Tongue (tissue), 2 donors: ENCODE results near the gene FAM186B. TPM values are rescaled to one million over a fixed set of nuclear protein-coding genes. Genes with fewer than 3 reads are reported as not detected.
A peak's percentile ranks its signal among the peaks of the same experiment; 100 is the strongest.
"Not testable (repeated sequence)": the region's sequence is repeated elsewhere in the genome, so short reads cannot be mapped to it uniquely, and the experiment has no call there.

ENCODE experiments used
- DNase-seq: peaks from one replicate; pipeline ENCODE4 v3.0.0-alpha.2; 2015
- total RNA-seq: library from RNA; depleted of rRNA; stranded (reverse); fragments of >200 nt; gene quantifications from one replicate; pipeline ENCODE4 v1.2.3, GENCODE V29; 2014

The FAM186B gene
- 0.82 TPM for total RNA-seq

- not testable (repeated sequence) for DNase-seq
Observed at GRCh38 chr12:49605539-49605938, at the start of gene FAM186B. Gene FAM186B (minus strand): TSS chr12:49605639. CDS start chr12:49605477, 162 bp downstream.

GRCh38 chr12:49654715-49655114, 49.3 kb upstream of the FAM186B start:
- DNase-seq = no peak

DNA sequence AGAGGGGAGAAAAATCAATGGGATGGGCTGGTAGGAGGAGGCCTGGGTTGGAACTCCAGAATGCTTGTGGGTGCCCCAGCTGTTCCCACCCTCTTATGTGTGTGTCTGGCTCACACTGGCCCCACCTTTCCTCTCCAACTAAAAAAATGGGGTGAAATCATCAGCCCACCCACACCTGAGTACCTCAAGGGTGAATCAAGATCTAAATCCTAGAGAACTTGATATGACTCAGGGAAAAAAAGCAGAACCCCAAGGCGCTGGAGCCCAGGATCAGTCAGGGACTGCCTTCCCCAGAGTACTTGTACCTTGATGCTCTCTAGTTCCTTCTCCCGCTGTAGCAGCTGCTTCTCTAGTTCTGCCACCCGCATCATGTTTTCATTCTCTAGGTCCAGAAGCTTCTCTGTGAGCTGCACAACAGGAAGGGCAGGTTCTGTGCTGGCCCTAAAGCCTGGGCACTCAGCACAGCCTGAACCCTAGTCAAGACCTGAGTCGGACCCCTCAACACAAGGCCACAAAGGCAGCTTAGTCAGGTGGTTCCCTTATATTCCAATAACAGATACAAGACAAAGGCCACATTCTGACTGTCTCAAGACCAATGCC, 47.6 kb upstream of the FAM186B start:
- no peak for DNase-seq

GRCh38 chr12:49651855-49652254, 46.4 kb upstream of the FAM186B start:
- no peak for DNase-seq

- DNase-seq = no peak
Observed at GRCh38 chr12:49649892-49650291, 44.5 kb upstream of the FAM186B start.

GRCh38 chr12:49649445-49649844, 44.0 kb upstream of the FAM186B start:
- DNase-seq = no peak

DNA sequence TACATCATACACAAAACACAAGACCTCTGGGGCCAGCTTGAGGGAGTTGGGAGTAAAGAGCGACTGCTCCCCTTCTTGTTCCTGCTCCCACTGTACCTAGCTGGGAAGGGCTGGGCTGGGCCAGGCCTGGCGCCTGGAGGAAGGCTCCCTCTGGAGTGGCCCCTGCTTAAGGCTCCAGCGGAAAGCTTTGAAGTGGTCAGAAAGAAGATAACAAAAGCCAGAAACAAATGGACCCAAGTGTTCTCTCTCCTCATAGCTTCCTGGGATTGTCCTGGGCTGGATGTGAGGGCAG, 43.2 kb upstream of the FAM186B start:
- DNase-seq = no peak

DNA sequence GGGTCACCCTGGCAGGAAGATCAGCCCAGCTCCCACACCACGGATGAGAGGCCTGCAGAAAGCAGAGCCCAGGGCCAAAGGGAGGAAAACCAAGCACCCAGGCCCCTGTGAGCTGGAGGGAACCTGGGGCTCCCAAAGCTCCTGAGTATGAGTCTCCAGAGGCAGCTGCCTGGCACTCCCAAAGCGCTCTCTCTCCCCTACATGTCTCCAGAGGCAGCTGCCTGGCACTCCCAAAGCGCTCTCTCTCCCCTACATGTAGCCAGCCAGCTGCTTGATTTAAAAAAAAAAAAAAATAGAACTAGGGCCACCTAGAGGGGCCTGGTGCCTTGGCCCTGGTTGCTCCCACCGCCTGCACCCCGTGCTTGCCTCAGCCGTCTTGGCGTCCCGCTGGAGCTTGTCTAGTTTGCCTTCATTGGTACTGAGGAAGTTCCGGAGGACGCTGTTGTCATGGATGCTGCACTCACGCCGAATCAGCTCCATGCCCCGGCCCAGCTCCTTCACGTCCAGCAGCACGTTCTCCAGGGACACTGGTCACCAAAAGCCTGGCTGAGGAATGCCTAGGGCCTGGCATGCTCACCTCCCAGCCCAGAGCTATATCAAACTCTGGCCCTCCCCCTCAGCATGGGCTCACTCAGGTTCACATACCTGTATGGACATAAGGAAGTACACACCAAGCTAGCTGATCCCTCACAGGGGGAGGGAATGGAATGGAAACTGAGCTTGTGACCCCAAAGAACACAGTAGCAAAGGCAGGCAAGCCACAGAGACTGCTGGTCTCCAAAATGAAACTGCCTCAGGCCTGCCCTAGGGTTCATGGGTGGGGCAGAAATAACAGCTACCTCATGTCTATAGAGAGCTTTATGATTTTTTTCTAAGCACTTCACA, 42.6 kb upstream of the FAM186B start:
- no peak for DNase-seq

- DNase-seq = no peak
Observed at GRCh38 chr12:49646871-49647654, 41.6 kb upstream of the FAM186B start.

GRCh38 chr12:49646331-49646830, 40.9 kb upstream of the FAM186B start:
- DNase-seq = no peak

GRCh38 chr12:49645146-49646039, 40.0 kb upstream of the FAM186B start:
- DNase-seq = no peak

DNA sequence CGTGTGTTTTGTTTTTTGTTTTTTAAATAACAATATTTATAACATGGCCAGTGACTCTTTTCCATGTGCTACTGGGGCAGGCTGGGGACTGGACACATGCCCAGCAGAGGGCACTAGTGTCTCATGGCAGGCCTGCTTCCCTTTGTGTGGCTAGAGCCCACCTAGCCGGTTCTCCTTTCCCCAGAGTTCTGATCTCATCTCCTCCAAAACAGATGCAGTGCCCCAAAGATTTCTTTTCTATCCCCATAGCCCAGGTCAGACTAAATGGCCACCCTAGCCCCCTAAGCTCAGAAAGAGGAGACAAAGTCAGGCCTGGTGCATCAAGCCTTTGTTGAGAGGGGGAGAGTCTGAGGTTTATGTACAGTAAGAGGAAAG, 39.2 kb upstream of the FAM186B start:
- DNase-seq = peak; percentile 91

DNA sequence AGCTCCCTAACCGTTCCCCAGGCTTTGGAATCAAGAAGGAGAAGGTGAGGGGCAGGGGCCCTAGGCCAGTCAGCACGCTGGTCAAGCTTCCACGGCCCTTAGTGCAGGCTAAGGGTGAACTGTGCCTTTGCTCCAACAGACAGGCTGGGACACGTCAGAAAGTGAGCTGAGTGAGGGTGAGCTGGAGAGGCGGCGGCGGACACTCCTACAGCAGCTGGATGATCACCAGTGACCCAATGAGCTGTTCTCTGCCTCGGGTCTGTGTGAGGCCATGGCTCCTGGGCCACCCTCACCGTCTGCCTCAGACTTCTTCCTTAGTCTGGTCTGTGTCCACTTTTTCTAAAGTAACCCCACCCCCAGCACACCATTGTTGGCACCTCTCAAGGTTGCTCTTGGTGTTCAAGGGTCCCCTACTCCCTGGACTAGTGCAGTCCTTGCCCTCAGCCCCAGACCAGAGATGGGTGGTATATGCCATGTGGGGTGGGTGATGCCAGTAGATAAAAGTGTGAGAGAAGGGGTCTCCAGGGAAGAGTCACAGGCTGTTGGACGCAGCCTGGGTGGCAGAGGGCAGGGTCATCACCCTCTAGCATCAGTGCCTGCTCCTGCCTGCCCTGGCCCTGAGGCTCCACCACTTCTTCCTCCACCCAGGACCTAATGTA, 38.7 kb upstream of the FAM186B start:
- DNase-seq = no peak

- no peak for DNase-seq
Observed at GRCh38 chr12:49643135-49643534, 37.7 kb upstream of the FAM186B start.

DNA sequence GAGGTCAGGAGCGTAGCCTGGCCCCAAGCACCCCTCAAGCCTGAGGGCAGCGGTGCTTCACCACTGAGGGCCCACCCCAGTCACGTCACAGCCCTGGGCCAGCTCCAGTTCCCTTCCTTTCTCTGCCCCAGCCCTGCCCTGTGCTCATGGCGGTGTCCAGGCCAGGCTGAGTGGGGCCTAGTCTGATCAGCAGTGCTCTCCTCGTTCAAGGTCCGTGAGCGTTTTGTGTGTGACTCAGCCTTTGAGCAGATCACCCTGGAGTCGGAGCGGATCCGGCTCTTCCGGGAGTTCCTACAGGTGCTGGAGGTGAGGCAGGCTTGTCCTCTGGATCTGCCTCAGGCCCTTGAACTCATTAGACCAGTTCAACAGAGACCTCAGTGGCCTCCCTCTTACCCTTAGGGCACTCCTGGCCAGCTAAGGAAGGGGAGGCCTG, 36.9 kb upstream of the FAM186B start:
- no peak for DNase-seq

DNA sequence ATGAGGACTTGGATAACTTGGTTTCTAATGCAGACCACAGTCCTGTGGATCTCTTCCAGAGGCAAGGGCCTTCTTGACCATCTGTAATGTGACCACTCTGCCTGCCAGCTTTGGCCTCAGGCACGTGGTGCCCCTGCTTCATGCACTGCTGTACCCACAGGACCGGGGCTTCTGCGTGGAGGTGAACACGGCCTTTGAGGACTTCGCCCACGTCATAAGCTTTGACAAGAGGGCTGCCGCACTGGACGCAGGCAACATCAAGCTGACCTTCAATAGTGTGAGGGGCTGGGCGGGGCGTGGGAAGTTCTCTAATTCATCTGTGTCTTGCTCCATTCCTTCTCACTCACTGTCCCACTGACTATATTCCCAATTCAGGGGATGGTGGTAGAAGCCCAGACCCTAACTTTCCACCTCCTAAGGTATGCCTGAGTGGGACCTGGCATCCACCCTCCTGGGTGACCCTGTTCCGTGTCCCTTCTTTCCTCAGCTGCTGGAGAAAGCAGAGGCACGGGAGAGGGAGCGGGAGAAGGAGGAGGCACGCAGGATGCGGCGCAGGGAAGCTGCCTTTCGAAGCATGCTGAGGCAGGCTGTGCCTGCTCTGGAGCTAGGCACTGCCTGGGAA, 36.4 kb upstream of the FAM186B start:
- no peak for DNase-seq

DNA sequence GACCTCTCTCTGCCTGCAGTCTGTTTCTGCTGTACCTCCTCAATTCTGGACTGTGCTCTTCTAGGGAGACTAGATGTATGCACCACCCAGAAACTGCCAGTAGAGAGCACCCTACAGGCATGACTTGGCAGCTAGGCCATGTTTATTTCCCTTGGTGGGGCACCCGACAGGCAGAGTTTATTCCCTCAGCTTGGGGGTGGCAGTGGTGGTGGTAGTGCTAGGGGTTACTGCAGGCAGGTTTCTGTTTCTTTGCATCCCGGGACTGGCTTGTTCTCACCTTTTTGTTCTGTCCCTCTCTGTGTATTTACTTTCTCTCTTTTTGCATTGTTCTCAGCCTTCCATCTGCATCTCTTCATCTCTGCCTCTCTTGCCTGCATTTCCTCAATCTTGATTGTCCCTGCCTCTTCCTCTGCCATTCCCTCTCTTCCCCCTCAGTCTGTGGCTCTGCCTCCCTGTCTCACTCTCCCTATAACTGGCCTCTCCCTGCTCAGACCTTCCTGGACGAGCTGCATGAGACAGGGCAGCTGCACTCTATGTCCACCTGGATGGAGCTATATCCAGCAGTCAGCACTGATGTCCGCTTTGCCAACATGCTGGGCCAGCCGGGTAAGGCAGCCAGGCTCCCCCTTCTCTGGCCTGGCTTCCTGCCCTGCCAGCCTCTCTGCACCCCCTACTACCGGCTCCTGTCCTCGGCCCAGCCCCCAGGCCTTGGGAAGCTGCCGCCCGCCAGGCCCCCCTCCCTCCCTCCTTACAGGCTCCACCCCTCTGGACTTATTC, 31.7 kb upstream of the FAM186B start:
- peak; percentile 80 for DNase-seq

- DNase-seq = no peak
Observed at GRCh38 chr12:49636574-49636973, 31.1 kb upstream of the FAM186B start.

DNA sequence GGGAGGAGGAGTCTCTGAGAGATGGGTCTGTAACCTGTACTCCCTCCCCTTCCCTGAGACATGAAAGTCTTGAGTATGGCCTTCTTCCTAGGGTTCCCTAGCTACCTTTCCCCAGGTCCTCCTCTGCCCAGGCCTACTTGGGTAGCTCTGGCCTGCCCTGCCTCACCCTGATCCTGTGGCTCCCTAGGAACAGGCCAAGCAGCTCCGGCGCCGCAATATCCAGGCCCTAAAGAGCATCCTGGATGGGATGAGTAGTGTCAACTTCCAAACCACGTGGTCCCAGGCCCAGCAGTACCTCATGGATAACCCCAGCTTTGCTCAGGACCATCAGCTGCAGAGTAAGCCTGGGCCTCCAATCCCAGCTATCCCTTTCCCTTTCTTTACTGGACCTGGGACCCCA, 30.2 kb upstream of the FAM186B start:
- DNase-seq = no peak

GRCh38 chr12:49635036-49635435, 29.6 kb upstream of the FAM186B start:
- no peak for DNase-seq
